CD14-positive monocyte (primary cell): Measurements from ENCODE around the gene SLC25A29. TPM values are rescaled to one million over a fixed set of nuclear protein-coding genes. Genes with fewer than 3 reads are reported as not detected.
A peak's percentile ranks its signal among the peaks of the same experiment; 100 is the strongest.

Experiments used
- DNase-seq, 3 donors: peaks; one replicate each; pipeline ENCODE4 v3.0.0-alpha.2; 2011 to 2022
- H2AFZ ChIP-seq: 2 replicates; pipeline ENCODE4 v1.6.0; 2012; ENCODE audit warnings: mild to moderate bottlenecking, low read depth, low read length, inconsistent platforms; ENCODE audit not compliant: insufficient read depth, poor library complexity, severe bottlenecking
- H3K27ac ChIP-seq, 2 donors: 1 replicate in 1 of 2; 2 replicates in 1 of 2; pipeline ENCODE4 v1.5.1; 2012 to 2013; ENCODE audit warnings: low read length in 2 of 2, control low read depth in 1 of 2, inconsistent platforms in 1 of 2, low read depth in 1 of 2, mild to moderate bottlenecking in 1 of 2
- H3K27me3 ChIP-seq, 2 donors: one replicate each; pipeline versions ENCODE4 v1.6.0 to v1.6.1; 2011 to 2013; ENCODE audit warnings: low read length in 2 of 2; ENCODE audit not compliant: control insufficient read depth in 2 of 2, insufficient read depth in 2 of 2
- H3K36me3 ChIP-seq, 2 donors: replicated peaks in 1 of 2; 1 replicate in 1 of 2; 2 replicates in 1 of 2; pipeline versions ENCODE4 v1.5.1 to v1.6.1; 2012 to 2013; ENCODE audit warnings: low read length in 2 of 2, control low read depth in 1 of 2, inconsistent platforms in 1 of 2, mild to moderate bottlenecking in 1 of 2; ENCODE audit not compliant: insufficient read depth in 2 of 2, control insufficient read depth in 1 of 2
- H3K4me1 ChIP-seq, 2 donors: 1 replicate in 1 of 2; 2 replicates in 1 of 2; pipeline versions ENCODE4 v1.5.1 to v1.6.1; 2012 to 2013; ENCODE audit warnings: low read length in 2 of 2, control low read depth in 1 of 2, inconsistent platforms in 1 of 2, mild to moderate bottlenecking in 1 of 2, moderate library complexity in 1 of 2; ENCODE audit not compliant: insufficient read depth in 2 of 2, control insufficient read depth in 1 of 2
- H3K4me2 ChIP-seq: replicated peaks from 2 replicates; pipeline ENCODE3; 2012; ENCODE audit warnings: low read length, moderate library complexity, mild to moderate bottlenecking; ENCODE audit not compliant: poor library complexity, severe bottlenecking; ENCODE audit errors: extremely low read depth
- H3K4me3 ChIP-seq, 3 experiments: fragments of 200-600 bp in 1 of 3; sonication (generic) in 1 of 3; replicated peaks in 1 of 3; 1 replicate in 2 of 3; 2 replicates in 1 of 3; pipeline ENCODE4 v1.5.1; 2011 to 2013; ENCODE audit warnings: low read length in 3 of 3, mild to moderate bottlenecking in 3 of 3, control low read depth in 2 of 3, low read depth in 2 of 3, inconsistent platforms in 1 of 3, moderate library complexity in 1 of 3
- H3K79me2 ChIP-seq: 2 replicates; pipeline ENCODE4 v1.6.0; 2012; ENCODE audit warnings: mild to moderate bottlenecking, control low read depth, inconsistent platforms, low read length, moderate library complexity; ENCODE audit not compliant: insufficient read depth
- H3K9ac ChIP-seq: 2 replicates; pipeline ENCODE4 v1.6.0; 2017; ENCODE audit warnings: low read length, mild to moderate bottlenecking; ENCODE audit not compliant: insufficient read depth, poor library complexity, severe bottlenecking
- H3K9me3 ChIP-seq, 2 donors: replicated peaks in 1 of 2; 1 replicate in 1 of 2; 2 replicates in 1 of 2; pipeline versions ENCODE4 v1.5.1 to v1.6.1; 2012 to 2013; ENCODE audit warnings: low read length in 2 of 2, control low read depth in 1 of 2; ENCODE audit not compliant: control insufficient read depth in 1 of 2, insufficient read depth in 1 of 2
- H4K20me1 ChIP-seq: 2 replicates; pipeline ENCODE4 v1.6.0; 2012; ENCODE audit warnings: mild to moderate bottlenecking, low read length, control low read depth, moderate library complexity; ENCODE audit not compliant: insufficient read depth
- H3K27ac Mint-ChIP-seq, 7 donors: one replicate each; pipeline ENCODE4 v1.8.0; 2020; ENCODE audit warnings: mild to moderate bottlenecking in 7 of 7, mixed read lengths in 7 of 7, moderate library complexity in 6 of 7, inconsistent platforms in 2 of 7
- H3K27me3 Mint-ChIP-seq, 3 donors: one replicate each; pipeline ENCODE4 v1.8.0; 2021 to 2022; ENCODE audit warnings: low read depth in 3 of 3, mild to moderate bottlenecking in 3 of 3, mixed read lengths in 3 of 3, moderate library complexity in 3 of 3, inconsistent platforms in 1 of 3
- H3K36me3 Mint-ChIP-seq, 2 donors: one replicate each; pipeline ENCODE4 v1.8.0; 2020; ENCODE audit warnings: mixed read lengths in 2 of 2, inconsistent platforms in 1 of 2, mild to moderate bottlenecking in 1 of 2
- H3K4me1 Mint-ChIP-seq: one replicate; pipeline ENCODE4 v1.8.0; 2020; ENCODE audit warnings: mild to moderate bottlenecking, mixed read lengths
- H3K4me3 Mint-ChIP-seq, 2 donors: one replicate each; pipeline ENCODE4 v1.8.0; 2020; ENCODE audit warnings: mild to moderate bottlenecking in 2 of 2, mixed read lengths in 2 of 2, moderate library complexity in 1 of 2
- H3K9me3 Mint-ChIP-seq, 7 donors: one replicate each; pipeline ENCODE4 v1.8.0; 2020 to 2022; ENCODE audit warnings: mixed read lengths in 7 of 7, mild to moderate bottlenecking in 6 of 7, moderate library complexity in 6 of 7, inconsistent platforms in 2 of 7
- CTCF ChIP-seq: fragments of 200-600 bp; IDR thresholded peaks from one replicate; pipeline ENCODE4 v1.8.0; 2022; ENCODE audit warnings: antibody characterized with exemption, mild to moderate bottlenecking
- WGBS: methylation state at CpG from one replicate; pipeline ENCODE4 v1.1.5; 2013; ENCODE audit warnings: missing lambda C conversion rate; ENCODE audit not compliant: insufficient coverage; 5-methylcytosine and 5-hydroxymethylcytosine counted together
- intact Hi-C, 2 donors: fragments of 100-400 bp; cut with micrococcal nuclease; formaldehyde crosslinking; loops; one replicate each; pipeline versions ENCODE4 v1.15.0 to v1.15.1; 2023
- polyA plus RNA-seq, 3 donors: library from polyadenylated mRNA; depleted of rRNA in 1 of 3; unstranded in 2 of 3; stranded (reverse) in 1 of 3; fragments of 300-500 nt in 2 of 3; fragments of >200 nt in 1 of 3; fragmentation: Illumina TruSeq in 2 of 3; gene quantifications; 1 replicate in 2 of 3; 2 replicates in 1 of 3; pipeline ENCODE4 v1.2.3, GENCODE V29; 2012 to 2021

Gene SLC25A29
- polyA plus RNA-seq, 3 donors: 16.9 to 114 (median 33.3) TPM

GRCh38 chr14:100267990-100268389 lies 38.3 kb downstream of the SLC25A29 start:
- no peaks in the 10 kb centered on the region for H3K9me3 Mint-ChIP-seq
- no peaks in the 10 kb centered on the region for H3K27me3 Mint-ChIP-seq
- no peak for DNase-seq
- peaks cover 99% of the 10 kb centered on the region for H4K20me1 ChIP-seq
- H3K9me3 ChIP-seq: no peaks in the 10 kb centered on the region
- peak overlapping the region in 4 of 7 donors; percentile 2 to 76 (median 32) for H3K27ac Mint-ChIP-seq
- no peaks in the 10 kb centered on the region for H3K4me1 ChIP-seq
- H3K9ac ChIP-seq: no peak overlapping the region
- no peak overlapping the region for H3K4me3 ChIP-seq
- H2AFZ ChIP-seq: no peak overlapping the region
- H3K27ac ChIP-seq: peak overlapping the region in 1 of 2 donors; percentile 19
- H3K79me2 ChIP-seq: peaks cover 97% of the 10 kb centered on the region
- peaks cover 9% of the 10 kb centered on the region for H3K4me1 Mint-ChIP-seq
- no peaks in the 10 kb centered on the region for H3K27me3 ChIP-seq
- no peak overlapping the region for H3K4me3 Mint-ChIP-seq
- 100% methylated on average over 7 of the region's 7 CpGs for WGBS
- intact Hi-C loops: loop anchor here in 1 of 2 donors (10.0 kb wide), 1 partner anchor 357 kb away; no protein-coding TSS in a partner anchor
- H3K4me2 ChIP-seq: no peak overlapping the region
- peaks cover 33 to 58% of the 10 kb centered on the region in 2 donors for H3K36me3 Mint-ChIP-seq
- peaks cover 30 to 64% of the 10 kb centered on the region in 2 donors for H3K36me3 ChIP-seq
- no peak for TF ChIP-seq CTCF

GRCh38 chr14:100263141-100263540 lies 43.1 kb downstream of the SLC25A29 start:
- no peak for TF ChIP-seq CTCF
- Histone ChIP-seq H3K36me3 (peaks cover 37 to 62% of the 10 kb centered on the region in 2 donors), H3K4me3 (no peak overlapping the region), H3K4me2 (no peak overlapping the region), H3K9ac (no peak overlapping the region), H3K4me1 (no peaks in the 10 kb centered on the region), H3K27me3 (no peaks in the 10 kb centered on the region), H3K9me3 (no peaks in the 10 kb centered on the region), H4K20me1 (peaks cover 99% of the 10 kb centered on the region), H3K79me2 (peaks cover 100% of the 10 kb centered on the region), H3K27ac (no peak overlapping the region), H2AFZ (no peak overlapping the region)
- Mint-ChIP-seq H3K27me3 (no peaks in the 10 kb centered on the region), H3K36me3 (peaks cover 35 to 64% of the 10 kb centered on the region in 2 donors), H3K9me3 (no peaks in the 10 kb centered on the region), H3K4me1 (peaks cover 20% of the 10 kb centered on the region), H3K27ac (peak overlapping the region in 2 of 7 donors; percentile 2 to 50), H3K4me3 (no peak overlapping the region)
- DNase-seq: no peak
- WGBS: 90% methylated on average over 3 of the region's 3 CpGs
- intact Hi-C loops: loop anchor here in 1 of 2 donors (10.0 kb wide), 1 partner anchor 362 kb away; no protein-coding TSS in a partner anchor
